Transverse colon (tissue), 4 donors: ENCODE results near the gene SPAG17.

Experiments
- CTCF ChIP-seq, 5 experiments: fragments of 200-600 bp in 3 of 5; fragments of 450-650 bp in 2 of 5; sonication (generic) in 3 of 5; IDR thresholded peaks; 1 replicate in 2 of 5; 2 replicates in 3 of 5; pipeline ENCODE4 v1.5.1; 2016 to 2017; ENCODE audit warnings: antibody characterized with exemption in 5 of 5, inconsistent platforms in 3 of 5, mild to moderate bottlenecking in 2 of 5, moderate library complexity in 1 of 5
- EP300 ChIP-seq: sonication (generic); formaldehyde crosslinking; IDR thresholded peaks from one replicate; pipeline ENCODE4 v1.6.1; 2017; ENCODE audit warnings: antibody characterized with exemption, low read depth
- POLR2A ChIP-seq: fragments of 450-650 bp; IDR thresholded peaks from one replicate; pipeline ENCODE4 v1.6.1; 2016; ENCODE audit warnings: antibody characterized with exemption, mild to moderate bottlenecking, moderate library complexity
- POLR2AphosphoS5 ChIP-seq, 3 donors: sonication (generic); formaldehyde crosslinking; IDR thresholded peaks; one replicate each; pipeline ENCODE4 v1.6.1; 2016; ENCODE audit warnings: antibody characterized with exemption in 3 of 3

GRCh38 chr1:118136187-118136941 lies 48.7 kb downstream of the SPAG17 start:
- TF ChIP-seq CTCF (IDR thresholded peaks at IDR 0.05) (no peak), EP300 (no peak), POLR2A (no peak), POLR2AphosphoS5 (IDR thresholded peaks at IDR 0.05) (no peak)
